Measurements from ENCODE around the gene ANAPC13.

Gene ANAPC13

GRCh38 chr3:134447351-134447750 is 38.4 kb downstream of the ANAPC13 start:
- no peak for DNase-seq

GRCh38 chr3:134446800-134447199 is 39.0 kb downstream of the ANAPC13 start:
- DNase-seq, result no peak

GRCh38 chr3:134445636-134446035 is 40.1 kb downstream of the ANAPC13 start:
- DNase-seq, result no peak

GRCh38 chr3:134445095-134445494 is 40.7 kb downstream of the ANAPC13 start:
- DNase-seq, result no peak

- no peak for DNase-seq
Measured at GRCh38 chr3:134441821-134442220, 44.0 kb downstream of the ANAPC13 start.

GRCh38 chr3:134441321-134441720 is 44.5 kb downstream of the ANAPC13 start:
- DNase-seq, result no peak

- DNase-seq, result no peak
Measured at GRCh38 chr3:134437211-134437752, 48.5 kb downstream of the ANAPC13 start.

GRCh38 chr3:134432236-134432635 is 53.5 kb downstream of the ANAPC13 start:
- DNase-seq, result no peak

GRCh38 chr3:134430950-134431445 is 54.8 kb downstream of the ANAPC13 start:
- no peak for DNase-seq

- DNase-seq, result no peak
Measured at GRCh38 chr3:134430174-134430573, 55.6 kb downstream of the ANAPC13 start.

GRCh38 chr3:134428401-134428800 is 57.4 kb downstream of the ANAPC13 start:
- no peak for DNase-seq
